GM18505 (cell line): ENCODE data around the gene NUP188.
"Not testable (repeated sequence)": the region's sequence is repeated elsewhere in the genome, so short reads cannot be mapped to it uniquely, and the experiment has no call there.

Experiments
- ATAC-seq: cut with Tn5 transposase; IDR thresholded peaks from one replicate; pipeline ENCODE4 v1.9.1; 2021; ENCODE audit not compliant: unreplicated experiment
- POLR2A ChIP-seq: IDR thresholded peaks from 4 replicates; pipeline ENCODE4 v1.6.1; 2011; ENCODE audit warnings: borderline replicate concordance; ENCODE audit not compliant: insufficient read depth, insufficient read length; ENCODE audit errors: extremely low read depth

Gene NUP188

GRCh38 chr9:128945798-128946501 is 1.5 kb upstream of the NUP188 start:
- ATAC-seq: no peak
- TF ChIP-seq POLR2A: no peak

- no peak for ATAC-seq
- TF ChIP-seq POLR2A: no peak
Measured at GRCh38 chr9:128946571-128947276, 775 bp upstream of the NUP188 start.

GRCh38 chr9:128947277-128947526 is 297 bp upstream of the NUP188 start:
- no peak for TF ChIP-seq POLR2A
- ATAC-seq: no peak

- not testable (repeated sequence) for ATAC-seq
Measured at GRCh38 chr9:128961403-128961802, 13.9 kb downstream of the NUP188 start.

GRCh38 chr9:128969491-128969890 is 22.0 kb downstream of the NUP188 start:
- no peak for TF ChIP-seq POLR2A

GRCh38 chr9:128972956-128973355 is 25.5 kb downstream of the NUP188 start:
- no peak for TF ChIP-seq POLR2A
- ATAC-seq: no peak

More at GRCh38 chr9:128969491-128969890, 22.0 kb downstream of the NUP188 start:
- ATAC-seq: no peak

GRCh38 chr9:128979111-128979510 is 31.6 kb downstream of the NUP188 start:
- no peak for TF ChIP-seq POLR2A
- no peak for ATAC-seq

- no peak for ATAC-seq
- TF ChIP-seq POLR2A: no peak
Measured at GRCh38 chr9:128983536-128983935, 36.0 kb downstream of the NUP188 start.

- no peak for TF ChIP-seq POLR2A
- no peak for ATAC-seq
Measured at GRCh38 chr9:128986671-128987070, 39.2 kb downstream of the NUP188 start.

GRCh38 chr9:128987805-128988204 is 40.3 kb downstream of the NUP188 start:
- no peak for TF ChIP-seq POLR2A
- no peak for ATAC-seq

- TF ChIP-seq POLR2A: no peak
- ATAC-seq: no peak
Measured at GRCh38 chr9:128992995-128993394, 45.5 kb downstream of the NUP188 start.

- ATAC-seq: no peak
- TF ChIP-seq POLR2A: no peak
Measured at GRCh38 chr9:128995791-128996190, 48.3 kb downstream of the NUP188 start.

GRCh38 chr9:128998462-128998861 is 51.0 kb downstream of the NUP188 start:
- no peak for ATAC-seq
- no peak for TF ChIP-seq POLR2A

- ATAC-seq: no peak
- TF ChIP-seq POLR2A: no peak
Measured at GRCh38 chr9:128999581-129000206, 52.2 kb downstream of the NUP188 start.

GRCh38 chr9:129001504-129002325 is 54.2 kb downstream of the NUP188 start:
- no peak for TF ChIP-seq POLR2A

More at GRCh38 chr9:129001504-129002325, 54.2 kb downstream of the NUP188 start:
- no peak for ATAC-seq
